Measurements from ENCODE around the gene EXOSC5.

The EXOSC5 gene

DNA sequence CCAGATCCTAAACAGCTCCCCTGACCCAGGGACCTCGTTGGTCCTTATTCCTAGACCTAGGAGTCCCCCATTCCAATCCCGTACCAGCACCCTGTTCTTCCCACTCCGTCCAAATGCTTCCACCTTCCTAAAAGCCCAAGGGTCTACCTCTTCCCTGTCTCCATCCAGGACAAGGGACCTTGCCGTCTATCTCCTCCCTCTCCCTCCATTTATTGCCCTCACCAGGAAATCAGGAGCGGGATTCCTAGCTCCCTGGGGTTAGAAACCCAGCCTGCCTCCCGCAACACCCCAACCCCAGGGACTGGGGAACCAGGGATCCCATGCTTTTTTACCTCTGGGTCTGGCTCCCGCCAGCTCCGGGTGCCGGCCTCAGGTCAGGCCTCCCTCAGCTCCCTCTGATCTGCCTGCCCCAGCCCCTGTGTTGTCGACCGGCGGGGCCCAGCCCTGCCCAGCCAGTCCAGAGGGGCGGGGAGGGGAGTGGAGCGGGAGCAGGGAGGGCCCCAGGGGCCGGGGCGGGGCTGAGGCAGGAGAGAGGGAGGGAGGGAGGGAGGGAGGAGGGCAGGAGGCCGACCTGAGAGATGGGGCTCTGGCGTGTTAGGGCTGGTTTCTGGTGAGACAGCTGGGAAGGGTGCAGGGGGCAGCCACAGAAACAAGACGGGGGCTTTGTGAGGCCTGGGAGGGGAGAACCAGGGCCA, 29.9 kb upstream of the EXOSC5 start, which contains the start of gene B3GNT8:
B3GNT8 (minus strand) TSS at position 423 of the 695 bp plus-strand sequence. CDS start 596 bp downstream, outside the sequence.
- Histone ChIP-seq H3K4me2 (ENCODE audit: low read length) (no peak within 1 kb of the TSS), H3K27ac (ENCODE audit: low read length) (no peak within 1 kb of the TSS)

DNA sequence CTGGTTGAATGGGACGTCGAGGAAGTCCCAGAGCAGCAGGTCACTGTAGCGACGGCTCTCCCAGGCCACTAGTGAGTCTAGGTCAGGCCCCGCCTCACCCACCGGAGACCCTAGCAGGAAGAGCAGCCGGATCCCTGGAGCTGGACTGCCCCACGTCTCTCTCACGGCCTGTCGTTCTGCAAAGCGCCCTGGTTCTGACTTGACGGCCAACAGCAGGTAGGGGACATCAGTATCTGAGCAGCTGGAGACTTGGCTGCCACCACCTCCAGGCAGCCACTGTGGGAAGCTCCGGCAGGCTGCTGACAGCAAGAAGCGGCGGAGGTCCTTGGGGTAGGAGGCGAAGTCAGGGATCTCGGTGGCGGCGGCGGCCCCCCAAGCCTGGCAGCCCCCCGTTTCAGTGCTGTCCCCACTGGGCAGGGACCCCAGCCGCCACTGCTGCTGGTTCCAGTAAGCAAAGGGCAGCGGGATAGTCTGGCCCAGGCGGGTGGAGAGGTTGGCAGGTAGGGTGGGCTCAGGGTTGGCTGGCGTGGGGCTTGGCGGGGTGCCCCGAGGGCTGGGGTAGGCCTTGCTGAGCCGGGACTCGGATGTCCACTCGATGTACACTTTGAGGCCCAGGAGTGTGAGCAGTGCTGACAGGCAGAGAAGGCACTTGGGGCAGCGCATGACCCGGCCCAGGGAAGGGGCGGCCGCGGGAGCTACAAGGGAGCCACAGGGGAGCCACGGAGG, 29.1 kb upstream of the EXOSC5 start:
- TF ChIP-seq EZH2phosphoT487 (IDR thresholded peaks at IDR 0.05; ENCODE audit: low read depth): no peak
- Histone ChIP-seq H3K9ac (ENCODE audit: low read length) (no peak overlapping the region), H3K36me3 (replicated peaks; ENCODE audit: low read depth, low read length) (peaks cover 7% of the 10 kb centered on the region), H3K27ac (ENCODE audit: low read length) (no peak overlapping the region), H3K4me2 (ENCODE audit: low read length) (no peak overlapping the region), H3K4me1 (ENCODE audit: low read length) (no peaks in the 10 kb centered on the region), H2AFZ (ENCODE audit: low read depth, low read length) (no peak overlapping the region), H3K4me3 (ENCODE audit: low read length) (no peak overlapping the region), H3K9me3 (ENCODE audit: insufficient read depth, low read length) (no peaks in the 10 kb centered on the region), H3K27me3 (ENCODE audit: low read depth, low read length) (no peaks in the 10 kb centered on the region), H4K20me1 (ENCODE audit: insufficient read depth, low read length) (no peaks in the 10 kb centered on the region), H3K79me2 (ENCODE audit: low read length) (no peaks in the 10 kb centered on the region)

More for the DNA sequence above, 29.9 kb upstream of the EXOSC5 start, which contains the start of gene B3GNT8:
- no peaks in the 10 kb centered on the region for H3K4me1 ChIP-seq (ENCODE audit: low read length)
- peaks cover 12% of the 10 kb centered on the region for H3K36me3 ChIP-seq (replicated peaks; ENCODE audit: low read depth, low read length)
- H3K9ac ChIP-seq (ENCODE audit: low read length): no peak within 1 kb of the TSS
- TF ChIP-seq, protein P1, sequence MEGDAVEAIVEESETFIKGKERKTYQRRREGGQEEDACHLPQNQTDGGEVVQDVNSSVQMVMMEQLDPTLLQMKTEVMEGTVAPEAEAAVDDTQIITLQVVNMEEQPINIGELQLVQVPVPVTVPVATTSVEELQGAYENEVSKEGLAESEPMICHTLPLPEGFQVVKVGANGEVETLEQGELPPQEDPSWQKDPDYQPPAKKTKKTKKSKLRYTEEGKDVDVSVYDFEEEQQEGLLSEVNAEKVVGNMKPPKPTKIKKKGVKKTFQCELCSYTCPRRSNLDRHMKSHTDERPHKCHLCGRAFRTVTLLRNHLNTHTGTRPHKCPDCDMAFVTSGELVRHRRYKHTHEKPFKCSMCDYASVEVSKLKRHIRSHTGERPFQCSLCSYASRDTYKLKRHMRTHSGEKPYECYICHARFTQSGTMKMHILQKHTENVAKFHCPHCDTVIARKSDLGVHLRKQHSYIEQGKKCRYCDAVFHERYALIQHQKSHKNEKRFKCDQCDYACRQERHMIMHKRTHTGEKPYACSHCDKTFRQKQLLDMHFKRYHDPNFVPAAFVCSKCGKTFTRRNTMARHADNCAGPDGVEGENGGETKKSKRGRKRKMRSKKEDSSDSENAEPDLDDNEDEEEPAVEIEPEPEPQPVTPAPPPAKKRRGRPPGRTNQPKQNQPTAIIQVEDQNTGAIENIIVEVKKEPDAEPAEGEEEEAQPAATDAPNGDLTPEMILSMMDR (IDR thresholded peaks at IDR 0.05; ENCODE audit: low read depth, low read length): no peak
- no peak for TF ChIP-seq EZH2phosphoT487 (IDR thresholded peaks at IDR 0.05; ENCODE audit: low read depth)
- no peaks in the 10 kb centered on the region for H3K79me2 ChIP-seq (ENCODE audit: low read length)
- no peaks in the 10 kb centered on the region for H4K20me1 ChIP-seq (ENCODE audit: insufficient read depth, low read length)
- no peak within 1 kb of the TSS for H2AFZ ChIP-seq (ENCODE audit: low read depth, low read length)
- H3K9me3 ChIP-seq (ENCODE audit: insufficient read depth, low read length): no peaks in the 10 kb centered on the region
- no peak within 1 kb of the TSS for H3K4me3 ChIP-seq (ENCODE audit: low read length)
- H3K27me3 ChIP-seq (ENCODE audit: low read depth, low read length): no peaks in the 10 kb centered on the region

DNA sequence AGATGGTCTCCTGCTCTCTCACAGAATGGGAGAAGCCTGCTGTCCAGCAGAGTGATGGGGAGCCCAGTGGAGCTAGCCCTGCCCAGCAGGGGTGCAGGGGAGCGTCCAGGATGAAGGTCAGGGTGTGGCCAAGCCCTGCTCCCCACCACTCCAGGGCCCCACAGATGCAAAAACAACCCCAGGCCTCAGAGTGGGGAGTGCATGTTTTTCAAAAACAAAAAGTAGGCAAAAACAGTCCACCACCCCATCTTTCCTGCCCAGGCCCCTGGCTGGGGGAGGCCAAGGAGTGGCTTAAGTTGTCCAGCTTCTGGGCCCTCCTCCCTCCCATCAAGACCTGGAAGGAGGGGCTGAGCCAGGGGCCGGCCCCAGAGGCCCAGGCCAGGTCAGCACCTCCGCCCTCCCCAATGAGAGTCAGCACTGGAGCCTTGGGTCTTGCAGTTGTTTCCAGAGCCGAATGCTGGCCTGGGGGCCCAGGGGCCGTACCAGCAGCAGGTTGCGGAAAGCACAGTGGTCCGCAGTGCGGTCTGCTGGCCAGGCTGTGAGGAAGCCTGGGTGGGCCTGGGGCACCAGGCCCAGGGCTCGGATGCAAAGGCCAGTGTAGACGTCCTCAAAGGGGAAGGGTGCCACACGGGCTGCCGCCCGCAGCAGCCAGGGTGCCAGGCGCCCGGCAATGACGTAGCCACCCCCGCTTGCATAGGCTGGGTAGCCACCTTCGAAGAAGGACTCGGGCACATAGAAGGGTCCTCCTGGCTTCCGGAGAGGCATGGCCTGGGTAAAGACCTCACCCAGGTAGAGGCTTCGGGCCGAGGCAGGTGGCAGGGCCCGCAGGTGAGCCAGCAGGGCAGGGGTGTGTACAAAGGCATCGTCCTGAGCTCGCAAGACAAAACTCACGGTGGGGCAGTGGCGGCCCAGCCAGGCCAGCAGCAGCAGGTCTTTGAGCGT, 28.3 kb upstream of the EXOSC5 start:
- no peaks in the 10 kb centered on the region for H4K20me1 ChIP-seq (ENCODE audit: insufficient read depth, low read length)
- H3K27ac ChIP-seq (ENCODE audit: low read length): no peak overlapping the region
- no peaks in the 10 kb centered on the region for H3K9me3 ChIP-seq (ENCODE audit: insufficient read depth, low read length)
- no peaks in the 10 kb centered on the region for H3K79me2 ChIP-seq (ENCODE audit: low read length)
- TF ChIP-seq, protein P1 (IDR thresholded peaks at IDR 0.05; ENCODE audit: low read depth, low read length): no peak
- no peak for TF ChIP-seq EZH2phosphoT487 (IDR thresholded peaks at IDR 0.05; ENCODE audit: low read depth)
- H3K4me3 ChIP-seq (ENCODE audit: low read length): no peak overlapping the region
- H3K4me2 ChIP-seq (ENCODE audit: low read length): no peak overlapping the region
- H2AFZ ChIP-seq (ENCODE audit: low read depth, low read length): no peak overlapping the region
- H3K4me1 ChIP-seq (ENCODE audit: low read length): no peaks in the 10 kb centered on the region
- no peak overlapping the region for H3K9ac ChIP-seq (ENCODE audit: low read length)
- peaks cover 5% of the 10 kb centered on the region for H3K36me3 ChIP-seq (replicated peaks; ENCODE audit: low read depth, low read length)
- no peaks in the 10 kb centered on the region for H3K27me3 ChIP-seq (ENCODE audit: low read depth, low read length)

DNA sequence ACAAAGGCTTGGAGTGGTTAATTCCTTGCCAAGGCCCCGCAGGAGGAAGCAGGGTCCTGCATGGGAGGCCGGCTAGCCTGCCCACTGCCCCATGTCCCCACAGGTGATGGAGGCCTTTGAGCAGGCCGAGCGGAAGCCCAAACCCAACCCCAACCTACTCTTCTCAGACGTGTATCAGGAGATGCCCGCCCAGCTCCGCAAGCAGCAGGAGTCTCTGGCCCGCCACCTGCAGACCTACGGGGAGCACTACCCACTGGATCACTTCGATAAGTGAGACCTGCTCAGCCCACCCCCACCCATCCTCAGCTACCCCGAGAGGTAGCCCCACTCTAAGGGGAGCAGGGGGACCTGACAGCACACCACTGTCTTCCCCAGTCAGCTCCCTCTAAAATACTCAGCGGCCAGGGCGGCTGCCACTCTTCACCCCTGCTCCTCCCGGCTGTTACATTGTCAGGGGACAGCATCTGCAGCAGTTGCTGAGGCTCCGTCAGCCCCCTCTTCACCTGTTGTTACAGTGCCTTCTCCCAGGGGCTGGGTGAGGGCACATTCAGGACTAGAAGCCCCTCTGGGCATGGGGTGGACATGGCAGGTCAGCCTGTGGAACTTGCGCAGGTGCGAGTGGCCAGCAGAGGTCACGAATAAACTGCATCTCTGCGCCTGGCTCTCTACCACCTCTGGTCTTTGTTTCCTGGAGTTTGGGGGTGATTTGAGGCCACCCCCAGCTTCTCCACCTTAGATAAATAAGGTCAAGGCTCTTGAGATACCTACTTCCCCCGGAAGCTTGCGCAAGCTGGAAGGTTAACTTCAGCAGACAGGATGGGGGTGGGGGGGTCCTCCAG, 27.4 kb upstream of the EXOSC5 start:
- Histone ChIP-seq H3K27ac (ENCODE audit: low read length) (no peak overlapping the region), H4K20me1 (ENCODE audit: insufficient read depth, low read length) (no peaks in the 10 kb centered on the region), H2AFZ (ENCODE audit: low read depth, low read length) (no peak overlapping the region), H3K4me3 (ENCODE audit: low read length) (no peak overlapping the region), H3K36me3 (replicated peaks; ENCODE audit: low read depth, low read length) (peaks cover 11% of the 10 kb centered on the region), H3K79me2 (ENCODE audit: low read length) (no peaks in the 10 kb centered on the region), H3K27me3 (ENCODE audit: low read depth, low read length) (no peaks in the 10 kb centered on the region), H3K9ac (ENCODE audit: low read length) (no peak overlapping the region), H3K4me2 (ENCODE audit: low read length) (no peak overlapping the region), H3K9me3 (ENCODE audit: insufficient read depth, low read length) (no peaks in the 10 kb centered on the region), H3K4me1 (ENCODE audit: low read length) (no peaks in the 10 kb centered on the region)
- no peak for TF ChIP-seq EZH2phosphoT487 (IDR thresholded peaks at IDR 0.05; ENCODE audit: low read depth)
- TF ChIP-seq, protein P1 (IDR thresholded peaks at IDR 0.05; ENCODE audit: low read depth, low read length): no peak
